ENCODE measurements around the gene TTC21A.

TTC21A gene

DNA sequence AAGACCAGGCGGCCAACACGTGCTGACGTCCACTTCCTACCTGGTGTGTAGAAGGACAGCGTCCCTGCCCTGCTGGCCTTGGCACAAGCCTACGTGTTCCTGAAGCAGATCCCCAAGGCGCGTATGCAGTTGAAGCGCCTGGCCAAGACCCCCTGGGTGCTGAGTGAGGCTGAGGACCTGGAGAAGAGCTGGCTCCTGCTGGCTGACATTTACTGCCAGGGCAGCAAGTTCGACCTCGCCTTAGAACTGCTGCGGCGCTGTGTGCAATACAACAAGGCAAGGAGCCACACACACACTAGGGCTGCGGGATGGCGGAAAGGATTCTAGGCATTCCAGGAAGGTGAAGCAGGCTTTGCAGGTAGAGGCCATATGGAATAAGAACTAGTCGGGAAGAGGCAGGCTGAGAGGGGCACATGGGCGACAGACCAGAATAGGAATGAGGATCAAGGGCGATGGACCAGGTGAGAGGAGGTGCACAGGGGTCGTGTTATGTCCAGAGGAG is 30.0 kb downstream of the TTC21A start:
- no peak for DNase-seq (ENCODE audit: low read depth)

- no peak for DNase-seq (ENCODE audit: low read depth)
These were observed 30.7 kb downstream of the TTC21A start for GRCh38 chr3:39137991-39138803.

- no peak for DNase-seq (ENCODE audit: low read depth)
These were observed 31.4 kb downstream of the TTC21A start for GRCh38 chr3:39138804-39139415.

DNA sequence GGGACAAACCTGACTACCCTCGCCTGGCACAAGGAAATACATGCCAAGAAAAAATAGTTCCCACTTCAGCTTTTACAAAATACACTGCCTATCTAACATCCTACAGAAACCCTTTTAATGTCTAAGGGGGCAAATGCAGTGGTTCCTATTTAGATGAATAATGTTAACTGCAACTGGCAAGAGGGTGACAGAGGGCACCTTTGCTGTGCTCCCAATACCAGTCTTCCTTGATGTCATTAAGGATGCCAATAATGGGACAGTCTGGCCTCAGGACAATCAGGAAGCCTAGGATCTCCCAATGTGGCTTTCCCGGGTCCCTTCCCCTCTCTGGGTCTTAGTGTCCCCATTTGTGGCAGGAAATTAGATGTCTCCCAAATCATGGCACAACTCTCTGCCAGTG is 32.0 kb downstream of the TTC21A start:
- no peak for DNase-seq (ENCODE audit: low read depth)

DNA sequence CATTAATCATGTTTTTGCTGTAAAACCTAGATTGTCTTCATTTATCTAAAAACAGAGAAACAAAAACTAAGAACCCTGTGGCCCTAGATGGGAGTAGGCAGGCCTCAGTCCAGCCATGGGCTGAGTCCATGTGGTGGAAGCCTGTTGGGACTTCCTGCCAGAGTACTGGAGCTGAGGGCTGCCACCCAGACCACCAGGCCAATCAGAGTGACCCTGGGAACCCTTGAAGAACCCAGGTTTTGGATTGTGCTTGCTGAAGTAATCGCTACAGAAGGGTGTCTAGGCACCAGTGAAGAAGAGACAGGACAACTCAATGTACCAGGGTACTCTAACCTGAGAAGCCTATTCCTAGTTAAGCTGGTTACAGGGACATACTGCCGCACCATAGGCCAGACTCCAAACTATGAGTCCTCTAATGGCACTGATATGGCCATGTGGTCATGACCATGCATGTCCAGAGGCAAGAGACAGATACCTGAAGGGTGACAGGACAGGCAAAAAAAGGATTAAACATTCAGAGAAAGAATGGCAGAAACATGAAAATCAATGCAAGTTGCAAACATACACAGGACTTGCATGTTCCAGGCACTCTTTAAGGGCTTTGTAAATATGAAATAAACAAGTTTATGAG is 33.0 kb downstream of the TTC21A start:
- DNase-seq (ENCODE audit: low read depth): no peak

- no peak for DNase-seq (ENCODE audit: low read depth)
These were observed 33.9 kb downstream of the TTC21A start for GRCh38 chr3:39141171-39141995.

DNA sequence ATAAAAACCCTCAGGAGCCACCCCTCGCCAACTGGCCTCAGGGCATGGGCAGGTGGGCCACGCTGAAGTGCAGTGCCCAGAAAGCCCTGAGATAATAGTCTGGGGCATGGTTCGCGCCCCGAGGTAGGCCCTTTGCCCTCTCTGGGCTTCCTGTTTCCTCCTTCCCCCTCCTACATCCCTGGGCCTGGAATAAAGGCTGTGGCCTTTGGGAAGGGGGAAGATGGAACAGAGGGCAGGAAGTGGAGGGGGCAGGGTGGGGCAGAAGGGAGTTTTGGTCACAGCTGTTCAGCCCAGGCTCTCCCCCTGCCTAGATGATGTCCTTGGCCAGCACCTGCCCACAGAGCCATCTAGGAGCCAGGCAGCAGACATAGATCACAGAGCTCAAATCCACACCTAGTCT is 34.6 kb downstream of the TTC21A start:
- DNase-seq (ENCODE audit: low read depth): no peak

DNA sequence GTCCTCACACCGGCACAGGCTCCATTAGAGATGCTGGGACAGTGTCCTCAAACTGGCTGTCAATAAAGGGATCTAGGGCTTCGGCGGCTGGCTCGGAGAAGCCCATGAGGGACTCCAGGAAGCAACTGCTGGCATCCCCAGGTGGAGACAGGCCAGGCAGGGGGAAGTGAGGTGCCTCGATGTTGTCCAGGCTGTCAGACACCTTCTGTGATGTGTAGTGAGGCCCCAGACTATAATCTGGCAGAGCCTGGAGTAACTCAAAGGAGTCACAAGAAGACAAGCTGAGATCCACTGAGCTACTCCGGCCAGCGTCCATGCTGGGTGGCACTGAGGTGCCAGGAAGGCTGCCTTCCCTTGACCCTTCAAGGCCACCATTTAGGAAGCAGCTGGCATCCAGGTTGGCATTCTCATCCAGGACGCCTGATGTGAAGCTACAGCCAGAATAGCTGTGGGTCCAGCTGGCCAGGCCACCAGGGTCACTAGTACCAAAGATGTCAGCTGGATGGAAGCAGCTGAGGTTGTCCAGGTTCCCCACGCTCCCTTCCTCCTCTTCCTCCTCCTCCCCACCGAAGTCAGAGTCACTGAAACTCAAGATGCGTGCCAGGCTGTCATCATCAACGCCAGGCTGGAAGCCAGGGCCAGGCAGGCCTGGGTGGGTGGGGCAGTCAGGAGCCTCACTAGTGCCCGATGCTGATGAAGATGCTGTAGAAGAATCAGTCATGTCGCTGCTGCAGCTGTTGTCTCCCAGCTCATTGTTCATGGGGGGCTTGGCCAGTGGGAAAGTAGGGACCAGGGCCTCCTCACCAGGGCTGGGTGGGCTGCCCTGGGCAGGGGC is 35.8 kb downstream of the TTC21A start:
- DNase-seq (ENCODE audit: low read depth): no peak

- no peak for DNase-seq (ENCODE audit: low read depth)
These were observed 36.7 kb downstream of the TTC21A start for GRCh38 chr3:39144095-39144747.

DNA sequence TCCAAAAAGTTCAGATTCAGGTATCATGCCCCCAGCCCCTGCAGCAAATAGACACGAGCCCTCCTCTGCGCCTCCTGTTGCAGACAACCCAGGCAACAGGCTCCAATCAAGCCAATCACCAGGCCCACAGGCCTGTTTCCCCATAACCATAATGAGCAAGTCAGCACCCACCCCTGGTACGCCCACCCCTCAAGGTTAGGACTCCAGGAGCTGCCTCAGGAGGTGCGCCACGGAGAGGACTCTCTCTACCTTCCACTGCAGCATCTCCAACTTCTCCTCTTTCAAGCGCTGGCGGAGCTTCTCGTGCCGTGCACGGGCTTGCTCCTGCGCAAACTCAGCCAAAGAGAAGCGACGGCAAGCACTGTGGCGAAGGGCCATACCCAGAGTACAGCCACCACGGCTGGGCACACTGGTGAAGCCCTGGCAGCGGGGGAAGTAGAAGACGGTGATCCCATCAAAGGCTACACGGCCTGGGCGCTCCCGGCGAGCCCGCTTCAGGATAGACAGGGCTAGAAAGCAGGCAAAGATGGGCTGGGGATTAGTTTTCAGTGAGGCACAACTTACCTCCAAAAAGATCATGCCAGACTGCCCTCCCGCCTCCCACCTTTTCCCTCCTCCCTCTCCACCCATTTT is 37.4 kb downstream of the TTC21A start:
- no peak for DNase-seq (ENCODE audit: low read depth)

- no peak for DNase-seq (ENCODE audit: low read depth)
These were observed 38.6 kb downstream of the TTC21A start for GRCh38 chr3:39146083-39146501.

DNA sequence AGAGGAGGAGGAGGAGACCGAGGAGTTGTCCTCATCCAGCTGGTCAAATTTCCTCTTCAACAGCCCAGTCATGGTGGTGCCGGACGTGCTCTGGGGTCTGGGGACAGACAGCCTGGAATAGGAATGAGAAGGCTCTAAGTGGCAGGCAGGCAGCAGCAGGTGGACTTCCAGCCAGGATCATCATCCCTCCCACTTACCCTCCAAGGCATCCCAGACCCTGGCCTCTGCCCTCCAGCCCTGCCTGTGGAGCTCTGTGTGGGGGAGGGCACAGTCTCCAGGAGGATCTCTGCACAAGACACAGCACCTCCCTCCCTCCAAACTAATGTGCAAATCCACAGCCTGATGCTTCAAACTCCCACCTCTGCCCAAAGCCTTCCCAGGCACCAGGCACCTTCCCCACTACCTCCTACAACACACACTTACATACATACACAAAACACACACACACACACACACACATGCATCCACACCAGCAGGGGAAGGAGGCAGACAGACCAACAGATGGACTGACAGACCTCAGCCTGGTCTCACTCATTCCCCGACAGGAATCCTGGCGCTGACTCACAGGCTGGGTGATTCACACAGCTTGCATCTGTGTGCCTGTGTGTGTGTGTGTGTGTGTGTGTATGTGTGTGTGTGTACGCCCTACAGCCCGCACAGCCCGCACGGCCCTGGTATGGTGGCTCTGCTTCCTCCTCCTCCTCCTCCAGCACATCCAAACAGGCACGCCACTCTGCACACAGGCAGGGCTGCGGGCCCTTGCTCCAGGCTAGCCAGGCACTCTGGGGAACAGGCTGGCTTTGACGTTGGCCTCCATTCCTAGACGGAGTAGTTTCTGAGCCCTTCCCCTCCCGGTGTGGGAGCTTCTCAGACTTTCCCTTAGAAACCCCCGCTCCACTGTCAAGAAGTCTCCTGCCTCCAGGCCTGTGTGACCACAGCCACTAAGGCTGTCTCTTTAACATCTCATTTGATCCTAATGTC is 39.4 kb downstream of the TTC21A start:
- DNase-seq (ENCODE audit: low read depth): peak; percentile 40

DNA sequence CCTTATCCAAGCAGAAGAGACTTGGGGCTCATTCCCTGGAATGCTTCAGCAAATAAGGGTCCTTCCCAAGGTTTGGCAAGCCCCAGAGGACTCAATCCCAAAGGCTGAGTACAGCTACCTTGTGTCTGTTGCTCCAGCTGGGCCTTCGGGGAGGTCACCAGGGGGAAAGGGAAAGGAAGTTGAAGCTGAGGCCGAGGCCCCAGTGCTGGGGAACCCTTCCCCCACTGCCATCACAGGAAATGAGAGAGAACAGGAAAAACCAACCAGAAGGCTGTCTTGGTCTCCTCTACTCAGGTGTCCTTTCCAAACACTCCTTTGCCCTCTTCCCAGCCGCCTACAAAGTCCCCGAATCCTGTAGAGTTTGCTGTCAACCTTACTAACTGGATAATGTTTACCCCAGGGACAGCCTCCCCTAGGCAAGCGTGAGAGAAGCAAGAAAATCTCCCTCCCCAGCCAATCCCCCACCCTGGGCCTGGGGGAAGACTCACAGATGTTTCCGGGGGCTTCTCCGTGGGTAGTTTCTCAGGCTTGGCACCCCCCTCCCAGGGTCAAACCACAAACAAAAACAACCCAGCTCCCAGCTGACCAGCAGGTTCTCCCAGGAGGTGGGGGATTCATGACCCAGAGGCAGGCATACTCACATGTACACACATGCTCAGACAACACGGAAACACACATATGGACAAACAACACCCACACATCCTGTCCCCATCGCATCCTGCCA is 40.4 kb downstream of the TTC21A start:
- DNase-seq (ENCODE audit: low read depth): no peak

DNA sequence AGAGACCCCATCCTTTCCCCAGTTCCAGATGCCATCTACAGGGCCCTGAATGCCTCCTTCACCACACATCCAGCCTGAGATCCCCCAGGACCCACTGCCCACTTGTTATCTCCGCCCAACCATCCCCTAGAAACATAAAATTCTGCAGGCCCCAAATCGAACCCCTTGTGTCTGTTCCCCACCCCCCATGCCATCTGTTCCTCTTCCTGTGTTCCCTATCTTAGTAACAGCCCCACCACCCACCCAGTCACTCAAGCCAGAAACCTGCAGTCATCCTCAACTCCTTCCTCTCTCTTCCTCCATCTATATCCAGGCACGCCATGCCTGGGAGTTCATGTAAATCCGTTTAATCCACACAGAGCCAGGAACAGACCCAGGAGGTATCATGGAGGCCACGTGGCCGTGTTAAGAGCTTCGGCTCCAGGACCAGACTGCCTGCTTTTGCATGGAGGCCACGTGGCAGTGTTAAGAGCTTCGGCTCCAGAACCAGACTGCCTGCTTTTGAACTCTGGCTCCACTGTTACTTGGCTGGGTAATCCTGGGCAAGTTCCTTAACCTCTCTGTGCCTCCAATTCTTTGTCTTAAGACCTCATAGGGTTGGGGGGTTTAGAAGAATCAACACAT is 41.1 kb downstream of the TTC21A start:
- DNase-seq (ENCODE audit: low read depth): no peak

- no peak for DNase-seq (ENCODE audit: low read depth)
These were observed 41.6 kb downstream of the TTC21A start for GRCh38 chr3:39149059-39149455.

DNA sequence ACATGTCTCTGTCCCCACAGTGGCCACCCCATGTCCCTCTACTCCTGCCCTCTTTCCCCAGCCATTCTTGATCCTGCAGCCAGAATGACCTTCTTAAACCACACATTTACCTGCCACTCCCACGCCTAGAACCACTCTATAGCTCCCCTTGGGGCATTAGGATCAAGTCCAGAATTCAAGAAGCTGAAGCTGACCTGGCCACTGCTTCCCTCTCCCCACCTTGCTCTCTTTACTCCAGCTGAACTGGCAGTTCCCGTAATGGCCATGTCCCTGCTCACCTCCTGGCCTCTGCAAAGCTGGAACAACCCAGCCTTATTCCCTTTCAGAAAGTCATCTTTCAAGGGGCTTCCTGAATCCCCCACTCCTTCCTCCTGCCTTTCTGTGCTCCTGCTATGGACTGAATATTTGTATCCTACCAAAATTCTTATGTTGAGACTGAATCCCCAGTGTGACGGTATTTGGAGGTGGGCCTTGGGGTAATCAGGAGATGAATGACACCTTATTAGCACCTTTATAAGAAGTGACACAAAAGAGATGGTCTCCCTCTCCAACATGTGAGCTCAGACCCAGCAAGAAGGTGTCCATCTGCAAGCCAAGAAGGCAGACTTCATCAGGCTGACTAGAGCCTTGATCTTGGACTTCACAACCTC is 42.1 kb downstream of the TTC21A start:
- no peak for DNase-seq (ENCODE audit: low read depth)

- no peak for DNase-seq (ENCODE audit: low read depth)
These were observed 42.8 kb downstream of the TTC21A start for GRCh38 chr3:39150148-39150802.

Data from stimulated activated CD8-positive, alpha-beta memory T cell treated with anti-CD3 and anti-CD28 coated beads, Interleukin-15, amount 100 ng/mL, for 24 hours (primary cell).